ENCODE results near the gene CALML6.
"Not testable (repeated sequence)": the region's sequence is repeated elsewhere in the genome, so short reads cannot be mapped to it uniquely, and the experiment has no call there.

Gene CALML6

GRCh38 chr1:1925437-1926345 is 10.6 kb downstream of the CALML6 start:
- no peak for DNase-seq (ENCODE audit: low read depth)

- DNase-seq (ENCODE audit: low read depth), result no peak
These were observed 11.3 kb downstream of the CALML6 start for GRCh38 chr1:1926346-1926811.

- DNase-seq (ENCODE audit: low read depth), result no peak
These were observed 12.0 kb downstream of the CALML6 start for GRCh38 chr1:1926886-1927660.

GRCh38 chr1:1927751-1928150 is 12.7 kb downstream of the CALML6 start:
- no peak for DNase-seq (ENCODE audit: low read depth)

- no peak for DNase-seq (ENCODE audit: low read depth)
These were observed 13.4 kb downstream of the CALML6 start for GRCh38 chr1:1928231-1929101.

GRCh38 chr1:1929102-1929638 is 14.1 kb downstream of the CALML6 start:
- DNase-seq (ENCODE audit: low read depth), result no peak

GRCh38 chr1:1929639-1930545 is 14.8 kb downstream of the CALML6 start:
- DNase-seq (ENCODE audit: low read depth), result no peak

GRCh38 chr1:1934848-1935247 is 19.8 kb downstream of the CALML6 start:
- not testable (repeated sequence) for DNase-seq (ENCODE audit: low read depth)

GRCh38 chr1:1937061-1937460 is 22.0 kb downstream of the CALML6 start:
- DNase-seq (ENCODE audit: low read depth), result no peak

GRCh38 chr1:1937549-1938275 is 22.7 kb downstream of the CALML6 start:
- no peak for DNase-seq (ENCODE audit: low read depth)

GRCh38 chr1:1938276-1938573 is 23.2 kb downstream of the CALML6 start:
- DNase-seq (ENCODE audit: low read depth), result no peak

- DNase-seq (ENCODE audit: low read depth), result no peak
These were observed 23.7 kb downstream of the CALML6 start for GRCh38 chr1:1938613-1939295.

GRCh38 chr1:1939296-1940122 is 24.4 kb downstream of the CALML6 start:
- no peak for DNase-seq (ENCODE audit: low read depth)

- no peak for DNase-seq (ENCODE audit: low read depth)
These were observed 25.0 kb downstream of the CALML6 start for GRCh38 chr1:1940123-1940425.

- no peak for DNase-seq (ENCODE audit: low read depth)
These were observed 26.3 kb downstream of the CALML6 start for GRCh38 chr1:1941211-1941841.

GRCh38 chr1:1941868-1942752 is 27.1 kb downstream of the CALML6 start:
- no peak for DNase-seq (ENCODE audit: low read depth)
